Kidney tubule cell (primary cell): ENCODE results near the gene SNX11.
A peak's percentile ranks its signal among the peaks of the same experiment; 100 is the strongest.

Experiments used
- DNase-seq: peaks from one replicate; pipeline ENCODE4 v3.0.0-alpha.2; 2018; ENCODE audit warnings: low spot score

Gene SNX11

GRCh38 chr17:48132385-48132784 lies 24.8 kb downstream of the SNX11 start:
- DNase-seq: no peak

GRCh38 chr17:48134912-48135480 lies 27.4 kb downstream of the SNX11 start:
- no peak for DNase-seq

GRCh38 chr17:48137656-48138055 lies 30.1 kb downstream of the SNX11 start:
- DNase-seq: no peak

- DNase-seq: no peak
Measured at GRCh38 chr17:48139944-48140343, 32.4 kb downstream of the SNX11 start.

GRCh38 chr17:48143629-48144028 lies 36.1 kb downstream of the SNX11 start:
- DNase-seq: no peak

- no peak for DNase-seq
Measured at GRCh38 chr17:48144231-48144630, 36.7 kb downstream of the SNX11 start.

GRCh38 chr17:48144976-48145798 lies 37.6 kb downstream of the SNX11 start:
- no peak for DNase-seq

- no peak for DNase-seq
Measured at GRCh38 chr17:48148029-48148770, 40.6 kb downstream of the SNX11 start.

GRCh38 chr17:48148854-48149786 lies 41.6 kb downstream of the SNX11 start:
- no peak for DNase-seq

GRCh38 chr17:48149787-48150463 lies 42.4 kb downstream of the SNX11 start:
- no peak for DNase-seq

GRCh38 chr17:48150597-48151001 lies 43.0 kb downstream of the SNX11 start:
- DNase-seq: no peak

- DNase-seq: no peak
Measured at GRCh38 chr17:48151220-48151619, 43.7 kb downstream of the SNX11 start.

GRCh38 chr17:48152289-48152688 lies 44.7 kb downstream of the SNX11 start:
- DNase-seq: no peak

GRCh38 chr17:48153691-48154358 lies 46.3 kb downstream of the SNX11 start:
- DNase-seq: peak; percentile 38

GRCh38 chr17:48155889-48156611 lies 48.5 kb downstream of the SNX11 start:
- DNase-seq: no peak

GRCh38 chr17:48159232-48159631 lies 51.7 kb downstream of the SNX11 start:
- no peak for DNase-seq

- DNase-seq: peak; percentile 29
Measured at GRCh38 chr17:48160177-48161081, 52.9 kb downstream of the SNX11 start.

- no peak for DNase-seq
Measured at GRCh38 chr17:48161127-48161905, 53.8 kb downstream of the SNX11 start.
